HG03558 (cell line): ENCODE data around the gene KLRG1.

Source experiments
- ATAC-seq: cut with Tn5 transposase; IDR thresholded peaks from one replicate; pipeline ENCODE4 v1.9.1; 2021; ENCODE audit warnings: moderate number of reproducible peaks; ENCODE audit not compliant: unreplicated experiment; ENCODE audit errors: extremely low read depth

The KLRG1 gene

GRCh38 chr12:9037431-9037830, 48.1 kb downstream of the KLRG1 start:
- no peak for ATAC-seq

DNA sequence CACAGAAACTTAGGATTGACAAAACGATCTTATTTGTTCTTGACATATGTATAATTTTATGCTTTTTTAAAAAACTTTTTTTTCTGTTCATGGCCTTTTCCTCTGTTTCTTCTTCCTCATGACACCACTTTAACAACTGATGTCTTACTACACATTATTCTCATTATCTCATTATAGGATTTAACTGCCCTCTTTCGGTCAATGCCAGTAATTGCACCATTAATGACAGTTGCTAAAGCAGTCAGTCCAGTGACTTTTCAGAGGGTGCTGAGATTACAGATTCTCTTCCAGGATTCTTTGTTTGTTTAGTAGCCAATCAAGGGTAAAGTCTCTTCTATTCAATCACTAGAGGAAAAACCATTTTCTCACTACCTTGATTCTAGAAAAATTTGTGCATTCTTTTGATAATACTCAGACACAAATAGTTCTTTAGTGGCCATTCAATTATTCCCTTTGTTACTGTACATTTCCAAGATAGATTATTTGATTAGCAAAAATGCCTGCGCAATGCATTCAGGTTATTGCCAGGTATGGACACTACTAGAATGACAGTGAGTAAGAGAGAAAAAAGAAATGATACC, 50.1 kb downstream of the KLRG1 start:
- ATAC-seq = no peak

DNA sequence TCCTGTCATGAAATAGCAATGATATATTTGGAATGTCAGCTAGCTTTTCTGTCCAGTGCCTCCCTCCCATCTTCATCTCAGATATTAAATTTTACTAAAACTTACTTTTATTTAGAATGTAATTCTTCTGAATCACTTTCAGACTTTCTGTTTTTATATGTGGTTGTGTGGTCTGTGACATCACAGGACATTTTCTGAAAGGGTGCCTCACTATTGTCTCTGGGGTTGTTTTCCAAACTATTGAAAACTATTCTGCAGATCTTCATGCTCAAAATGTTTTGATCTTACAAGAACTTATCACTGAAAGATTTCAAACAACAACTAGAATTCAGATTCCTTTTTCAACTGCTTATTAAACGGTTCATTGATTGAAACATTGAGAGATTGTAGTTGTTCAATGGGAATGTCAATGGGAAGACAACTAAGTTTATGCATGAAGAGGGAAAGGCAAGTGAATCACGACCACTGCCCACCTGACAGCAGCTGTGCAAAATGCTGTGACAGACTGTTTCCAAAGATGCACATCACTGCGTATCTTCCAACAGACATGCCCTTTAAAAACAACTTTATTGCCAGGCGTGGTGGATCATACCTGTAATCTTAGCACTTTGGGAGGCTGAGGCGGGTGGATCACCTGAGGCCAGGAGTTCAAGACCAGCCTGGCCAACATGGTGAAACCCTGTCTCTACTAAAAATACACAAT, 51.3 kb downstream of the KLRG1 start:
- ATAC-seq = no peak

GRCh38 chr12:9041321-9041720, 52.0 kb downstream of the KLRG1 start:
- no peak for ATAC-seq

- ATAC-seq = no peak
These were observed 54.4 kb downstream of the KLRG1 start for GRCh38 chr12:9043766-9044165.

DNA sequence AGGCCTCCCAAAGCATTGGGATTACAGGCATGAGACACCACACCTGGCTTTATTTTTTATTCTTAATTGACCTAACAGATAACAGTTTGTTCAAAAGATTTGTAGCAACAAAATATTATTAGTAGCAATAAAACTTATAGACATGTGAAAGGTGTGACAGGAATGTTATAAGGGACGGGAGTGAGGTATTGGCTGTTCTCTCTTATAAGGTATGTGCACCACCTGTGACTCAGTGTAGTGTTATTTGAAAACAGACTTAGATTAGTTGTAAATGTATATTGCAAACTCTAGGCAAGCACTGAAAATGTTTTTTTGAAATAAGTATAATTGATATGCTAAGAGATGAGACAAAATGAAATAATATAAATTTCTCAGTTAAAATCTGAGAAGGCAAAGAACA, 57.8 kb downstream of the KLRG1 start:
- ATAC-seq = no peak

GRCh38 chr12:9048930-9049329, 59.6 kb downstream of the KLRG1 start:
- no peak for ATAC-seq

DNA sequence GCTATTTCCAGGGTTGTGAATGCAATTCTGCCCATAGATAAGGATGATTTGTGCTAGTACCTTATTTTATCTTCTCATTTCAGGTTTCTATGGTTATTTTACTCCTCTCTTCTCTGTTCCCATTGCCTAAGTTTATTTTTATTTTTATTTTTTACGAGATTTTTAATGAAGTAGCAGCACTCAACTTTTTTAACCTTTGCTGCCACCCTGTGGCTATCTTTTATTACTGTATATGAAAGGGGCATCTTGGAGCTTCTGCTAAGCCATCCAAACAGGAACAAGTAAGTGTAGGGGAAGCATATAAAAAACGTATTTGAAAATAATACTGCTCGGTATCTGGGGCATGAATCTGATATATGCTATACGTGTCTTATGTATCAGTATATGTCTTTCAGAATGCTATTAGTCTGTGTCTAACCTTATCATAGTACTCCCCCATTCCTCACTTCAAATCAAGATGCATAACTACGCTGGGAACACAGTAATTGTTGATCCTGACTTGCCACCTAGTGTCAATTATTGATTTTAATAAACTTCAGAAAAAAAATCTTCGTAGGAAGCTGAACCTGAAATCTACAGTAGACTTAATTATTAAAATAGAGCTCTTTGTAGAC, 60.3 kb downstream of the KLRG1 start:
- no peak for ATAC-seq

DNA sequence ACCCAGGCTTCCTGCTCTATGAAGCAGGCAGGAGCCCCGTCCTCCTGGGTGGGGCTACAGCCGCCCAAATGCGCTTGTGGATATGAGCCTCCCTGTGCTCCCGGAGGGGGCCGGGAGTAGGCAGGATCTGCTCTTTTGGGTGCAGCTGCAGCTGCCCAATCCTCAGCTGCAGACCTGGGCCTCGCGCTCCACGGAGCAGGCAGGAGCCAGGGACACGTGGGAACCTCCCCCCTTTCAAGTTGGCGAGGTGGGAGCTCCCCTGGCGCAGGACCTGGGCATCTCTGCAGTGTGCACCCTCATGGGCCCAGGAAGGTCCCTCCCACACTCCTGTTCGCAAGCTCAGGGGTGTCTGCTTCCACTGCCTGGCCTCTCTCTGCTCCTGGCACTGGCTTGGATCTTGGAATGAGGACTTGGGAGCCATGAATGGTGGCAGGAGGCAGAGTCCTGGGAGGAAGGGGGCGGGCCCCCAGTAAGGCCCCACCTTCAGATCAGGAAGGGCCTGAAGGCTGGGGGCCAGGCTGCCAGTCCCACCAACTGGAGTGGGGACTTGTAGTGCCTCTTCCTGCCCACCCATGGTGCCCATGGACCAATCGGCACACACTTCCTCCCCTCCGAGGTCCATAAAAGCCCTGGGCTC, 61.3 kb downstream of the KLRG1 start:
- no peak for ATAC-seq

GRCh38 chr12:9051158-9051550, 61.8 kb downstream of the KLRG1 start:
- ATAC-seq = no peak

DNA sequence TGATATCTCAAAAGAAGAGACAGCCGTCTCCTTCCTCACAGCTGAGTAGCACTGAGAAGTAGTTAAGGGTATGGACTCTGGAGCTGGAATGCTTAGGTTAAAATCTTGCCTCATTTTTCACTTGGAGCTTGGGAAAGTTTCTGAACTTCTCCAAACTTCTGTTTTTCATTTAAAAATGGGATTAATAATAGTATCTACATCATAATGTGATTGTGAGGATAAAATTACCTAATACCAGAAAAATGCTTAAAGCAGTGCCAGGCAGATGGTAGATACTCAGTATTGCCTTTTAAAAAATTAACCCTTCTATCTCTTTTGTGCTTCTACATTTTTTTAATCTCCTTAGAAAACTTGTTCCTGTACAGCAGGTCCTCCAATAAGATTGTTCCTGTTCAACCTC, 63.3 kb downstream of the KLRG1 start:
- no peak for ATAC-seq
